Occipital lobe (tissue), 2 donors: Measurements from ENCODE around the gene SUPT3H. TPM values are rescaled to one million over a fixed set of nuclear protein-coding genes. Genes with fewer than 3 reads are reported as not detected.

Source experiments
- DNase-seq: peaks from one replicate; lab custom pipeline; 2025; lab: John Stamatoyannopoulos, UW
- total RNA-seq: library from RNA; depleted of rRNA; stranded (reverse); fragments of >200 nt; gene quantifications from one replicate; pipeline ENCODE4 v1.2.3, GENCODE V29; 2014

The SUPT3H gene
- total RNA-seq, 1 donor from 2014 or later, result 15.3 TPM

DNA sequence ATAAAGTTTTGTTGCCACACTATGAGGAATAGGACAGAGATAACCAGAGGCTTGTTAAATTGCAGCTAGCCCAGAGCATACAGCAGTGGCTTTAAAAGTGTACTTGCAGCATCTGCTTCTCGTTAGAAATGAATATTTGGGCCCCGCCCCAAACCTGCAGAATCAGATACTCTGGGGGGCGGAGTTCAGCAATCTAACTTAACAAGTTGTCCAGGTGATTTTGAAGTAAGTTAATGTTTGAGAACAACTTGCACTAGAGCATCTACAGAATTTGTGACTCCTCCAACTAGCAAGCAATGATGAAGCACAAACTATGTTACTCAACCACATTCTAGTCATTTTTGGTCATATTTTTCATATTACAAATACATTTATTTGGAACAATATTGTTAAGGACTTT lies 10.6 kb upstream of the SUPT3H start:
- DNase-seq, result no peak

DNA sequence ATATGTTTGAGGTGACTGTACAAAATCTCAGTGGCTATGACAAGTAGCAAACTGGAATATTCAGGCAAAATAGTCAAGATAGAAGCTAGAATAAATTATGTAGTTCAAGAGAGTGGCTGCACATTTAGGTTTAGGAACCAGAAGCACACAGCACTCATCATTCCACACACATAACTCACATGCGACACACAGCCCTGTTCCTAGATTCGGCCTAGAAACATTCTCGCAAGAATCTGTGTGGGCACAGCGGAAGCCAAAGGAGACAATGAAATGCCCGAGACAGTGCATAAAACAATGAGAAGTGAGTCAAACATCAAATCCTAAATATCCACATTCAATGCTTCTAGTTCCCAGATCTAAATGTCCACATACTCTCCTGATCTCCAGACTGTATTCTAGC lies 9.5 kb upstream of the SUPT3H start:
- DNase-seq, result no peak

- DNase-seq, result no peak
Measured at GRCh38 chr6:45386501-45386900, 8.8 kb upstream of the SUPT3H start.

DNA sequence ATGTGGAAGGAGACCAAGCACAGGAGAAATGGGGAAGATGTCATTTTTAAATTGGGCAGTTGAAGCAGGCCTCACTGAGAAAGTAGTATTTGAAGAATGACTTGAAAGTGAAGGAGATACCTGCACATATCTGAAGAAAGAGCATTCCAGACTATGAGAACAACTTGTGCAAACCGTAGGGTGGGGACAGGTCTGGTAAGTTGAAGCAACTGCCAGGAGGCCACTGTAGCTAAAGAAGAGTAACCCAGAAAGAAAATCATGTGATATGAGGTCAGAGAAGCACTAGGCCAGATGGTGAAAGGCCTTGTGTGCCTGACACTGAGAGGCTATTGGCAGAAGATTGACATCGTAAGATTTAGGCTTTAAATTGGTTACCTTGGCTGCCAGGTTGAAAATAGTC lies 4.7 kb upstream of the SUPT3H start:
- DNase-seq, result no peak

GRCh38 chr6:45378334-45378926 lies 696 bp upstream of the SUPT3H start:
- no peak for DNase-seq

DNA sequence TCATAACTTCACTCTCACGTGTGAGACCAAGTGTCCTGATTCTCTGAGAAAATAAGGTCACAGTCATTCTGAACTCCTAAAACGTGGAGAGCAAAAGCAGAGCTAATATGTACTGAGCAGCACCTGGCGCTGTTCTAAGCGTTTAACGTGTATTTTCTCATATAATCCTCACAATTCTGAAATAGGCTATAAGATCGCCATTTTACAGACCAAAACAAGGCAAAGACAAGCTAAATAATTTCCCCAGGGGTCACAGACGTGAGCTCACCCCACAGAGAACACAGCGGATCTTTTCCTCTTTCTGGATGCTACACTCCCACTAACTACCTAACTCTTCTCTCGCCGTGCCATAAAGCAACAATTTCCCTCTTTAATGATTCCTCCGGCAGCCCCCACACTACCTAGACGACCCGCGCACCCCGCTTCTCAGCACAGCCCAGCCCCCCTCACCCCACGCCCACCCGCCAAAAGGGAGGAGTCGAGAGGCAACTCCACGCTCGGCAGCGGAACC lies 636 bp downstream of the SUPT3H start:
- DNase-seq, result no peak

GRCh38 chr6:45376310-45377042 lies 1.3 kb downstream of the SUPT3H start:
- no peak for DNase-seq

GRCh38 chr6:45375449-45375848 lies 2.3 kb downstream of the SUPT3H start:
- DNase-seq, result no peak

DNA sequence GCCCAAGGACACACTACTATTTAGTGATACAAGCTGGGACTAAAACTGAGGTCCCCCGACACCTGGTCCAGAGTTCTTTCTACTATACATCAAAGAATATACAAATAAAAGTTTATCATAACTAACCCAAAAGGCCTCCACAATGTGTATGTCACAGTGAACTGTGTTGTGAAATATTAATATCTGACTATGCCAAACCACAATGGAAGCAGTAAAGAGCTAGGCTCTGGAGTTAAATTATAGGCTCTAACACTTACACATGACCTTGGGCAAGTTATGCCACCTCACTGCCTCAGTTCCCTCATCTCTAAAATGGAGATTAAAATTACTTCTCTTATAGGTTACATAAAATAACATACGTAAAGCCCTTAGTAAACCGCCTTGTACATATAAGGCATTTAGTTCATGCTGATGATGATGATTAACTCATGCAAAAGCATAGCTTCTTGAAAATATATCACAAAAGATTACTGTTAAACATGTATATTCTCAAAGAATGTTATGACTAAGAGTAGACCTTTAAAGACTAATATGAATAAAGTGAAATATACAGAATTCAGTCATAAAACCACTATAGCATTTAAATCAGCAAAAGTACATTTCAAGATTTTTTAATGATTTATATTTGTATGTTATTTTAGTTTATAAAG lies 5.7 kb downstream of the SUPT3H start:
- no peak for DNase-seq

DNA sequence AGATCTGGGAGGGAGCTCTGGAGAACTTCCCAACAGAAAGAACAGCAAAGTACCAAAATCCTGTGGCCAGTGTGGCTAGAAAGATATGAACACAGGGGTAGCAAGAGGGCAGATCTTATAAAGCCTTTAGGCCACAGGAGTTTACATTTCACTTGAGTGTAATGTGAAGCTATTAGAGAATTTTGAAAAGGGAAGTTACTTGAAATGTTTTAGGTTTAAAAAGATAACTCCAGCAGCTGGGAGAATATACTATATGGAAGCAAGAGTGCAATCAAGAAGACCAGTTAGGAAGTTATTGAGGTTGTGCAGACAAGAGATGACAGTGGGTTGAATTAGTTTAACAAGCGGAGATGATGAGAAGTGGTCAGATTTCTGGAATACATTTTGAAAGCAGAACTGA lies 7.9 kb downstream of the SUPT3H start:
- DNase-seq, result no peak

- DNase-seq, result no peak
Measured at GRCh38 chr6:45367999-45368398, 9.7 kb downstream of the SUPT3H start.

- DNase-seq, result no peak
Measured at GRCh38 chr6:45366534-45366933, 11.2 kb downstream of the SUPT3H start.

DNA sequence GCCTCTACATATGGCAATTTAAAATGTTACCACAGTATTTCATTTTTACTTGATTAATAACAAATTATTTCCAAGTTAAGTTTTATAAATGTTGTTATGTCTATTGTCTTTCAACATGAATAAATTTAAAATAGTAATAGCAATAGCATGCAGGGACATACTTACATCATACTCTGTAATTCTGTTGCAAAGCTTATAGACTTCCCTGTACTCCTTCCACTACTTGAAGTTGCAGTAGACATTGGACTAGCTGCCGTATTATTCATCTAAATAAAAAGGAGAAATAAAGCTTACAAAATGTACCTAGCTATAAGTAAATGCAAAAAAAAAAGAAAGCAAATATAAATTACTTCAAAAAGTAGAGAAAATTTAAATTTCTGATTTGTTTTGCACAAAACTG lies 12.7 kb downstream of the SUPT3H start:
- DNase-seq, result no peak

- no peak for DNase-seq
Measured at GRCh38 chr6:45364466-45364865, 13.3 kb downstream of the SUPT3H start.

GRCh38 chr6:45353654-45354053 lies 24.1 kb downstream of the SUPT3H start:
- no peak for DNase-seq

- no peak for DNase-seq
Measured at GRCh38 chr6:45351667-45352066, 26.1 kb downstream of the SUPT3H start.

GRCh38 chr6:45351076-45351475 lies 26.7 kb downstream of the SUPT3H start:
- no peak for DNase-seq

- DNase-seq, result no peak
Measured at GRCh38 chr6:45350186-45350710, 27.5 kb downstream of the SUPT3H start.

DNA sequence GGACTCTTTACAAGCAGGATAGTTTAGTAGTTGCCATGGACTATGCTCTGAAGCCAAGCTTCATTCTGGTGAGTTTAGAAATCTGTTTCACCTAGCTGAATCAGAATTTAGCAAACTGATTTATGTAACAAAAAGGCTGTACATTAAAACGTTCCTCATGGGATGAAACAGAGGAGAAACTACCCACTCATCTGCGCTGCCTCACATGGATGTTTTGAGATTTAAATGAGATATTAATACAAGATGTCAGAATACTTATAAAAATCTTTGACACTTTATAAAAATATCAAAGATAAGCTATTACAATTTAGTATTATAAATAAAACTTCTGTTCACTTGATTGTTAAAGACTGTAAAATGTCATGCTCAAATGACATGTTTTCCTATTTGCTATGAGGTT lies 32.8 kb downstream of the SUPT3H start:
- DNase-seq, result no peak

- DNase-seq, result no peak
Measured at GRCh38 chr6:45328523-45328922, 49.2 kb downstream of the SUPT3H start.

GRCh38 chr6:45327956-45328522 lies 49.7 kb downstream of the SUPT3H start, which contains the start of gene RUNX2:
TSS of gene RUNX2 (plus strand) at chr6:45328330. CDS start at chr6:45328727, 397 bp downstream.
- DNase-seq, result no peak
